Lower lobe of right lung (tissue), 2 donors: ENCODE data around the gene PDZD2. TPM values are rescaled to one million over a fixed set of nuclear protein-coding genes. Genes with fewer than 3 reads are reported as not detected.

Experiments
- ATAC-seq, 2 donors: fragments of 200-7000 bp; cut with Tn5 transposase; one replicate each; pipeline ENCODE4 v1.9.1; 2020 to 2022; ENCODE audit warnings: mild to moderate bottlenecking in 2 of 2, moderate library complexity in 2 of 2
- DNase-seq: peaks from one replicate; pipeline ENCODE4 v3.0.0-alpha.2; 2020
- H3K27ac ChIP-seq: fragments of 200-600 bp; one replicate; pipeline ENCODE4 v1.8.0; 2022
- H3K27me3 ChIP-seq: fragments of 200-600 bp; one replicate; pipeline ENCODE4 v1.8.0; 2022; ENCODE audit warnings: low read depth
- H3K36me3 ChIP-seq: fragments of 200-600 bp; one replicate; pipeline ENCODE4 v1.8.0; 2022; ENCODE audit warnings: mild to moderate bottlenecking
- H3K4me1 ChIP-seq: fragments of 200-600 bp; one replicate; pipeline ENCODE4 v1.8.0; 2022
- H3K4me3 ChIP-seq: fragments of 200-600 bp; one replicate; pipeline ENCODE4 v1.8.0; 2022; ENCODE audit warnings: mild to moderate bottlenecking
- H3K9me3 ChIP-seq: fragments of 200-600 bp; one replicate; pipeline ENCODE4 v1.8.0; 2022
- CTCF ChIP-seq: fragments of 200-600 bp; IDR thresholded peaks from one replicate; pipeline ENCODE4 v1.8.0; 2022; ENCODE audit warnings: antibody characterized with exemption, mild to moderate bottlenecking
- intact Hi-C: fragments of 100-400 bp; cut with DNase I; formaldehyde crosslinking; loops from one replicate; pipeline ENCODE4 v1.11.0; 2022
- total RNA-seq: library from RNA; stranded (reverse); fragmentation: NEBNext Ultra II Directional; extraction: Animal tissue kit (Norgen Biotek cat#: 25700); gene quantifications from one replicate; pipeline ENCODE4 v1.2.1, GENCODE V29; 2021
- donor health status: DM: no; HTN: yes; CAD: no; lungs with severe emphysema.

PDZD2 gene
- total RNA-seq, 1 donor from 2014 or later = 67.8 TPM

DNA sequence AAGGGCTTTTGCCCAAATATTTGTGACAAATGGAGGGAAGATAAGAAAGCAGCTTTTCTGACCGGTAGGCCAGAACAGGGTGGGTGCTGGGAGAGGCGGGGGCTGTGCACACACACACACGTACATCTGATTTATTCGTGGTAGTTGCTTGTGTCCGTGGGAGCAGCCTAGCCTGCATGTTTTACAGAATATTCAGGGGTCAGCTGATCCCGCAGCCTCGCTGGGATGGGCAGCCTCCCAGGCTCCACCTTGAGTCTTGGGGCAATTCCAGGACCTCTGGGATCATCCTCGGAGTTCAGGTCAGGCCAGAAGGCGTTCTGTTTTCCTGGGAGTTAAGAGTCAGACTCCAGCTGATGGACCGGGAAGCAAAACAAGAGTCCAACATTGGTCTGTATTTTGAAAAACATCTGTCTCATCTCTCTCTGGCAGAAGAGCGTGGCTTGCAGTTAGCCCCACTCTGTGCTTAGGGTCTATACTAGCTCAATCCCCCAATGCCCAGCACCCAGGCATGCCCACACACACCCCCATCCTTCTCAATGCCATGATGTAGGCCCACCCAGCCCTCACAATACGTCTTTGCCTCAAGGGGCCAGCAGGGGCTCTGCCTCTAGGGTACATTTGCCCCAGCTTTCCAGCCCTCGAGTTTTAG lies 324.6 kb downstream of the PDZD2 start:
- ATAC-seq = peak in 1 of 2 donors; percentile 6
- intact Hi-C loops = loop anchor here (10.0 kb wide), 1 partner anchor 379 kb away; no protein-coding TSS in a partner anchor
- H3K4me1 ChIP-seq = peaks cover 35% of the 10 kb centered on the region
- no peak overlapping the region for H3K4me3 ChIP-seq
- DNase-seq = no peak
- H3K27ac ChIP-seq = peak overlapping the region; percentile 56
- H3K36me3 ChIP-seq = no peaks in the 10 kb centered on the region
- H3K9me3 ChIP-seq = no peaks in the 10 kb centered on the region
- no peak for TF ChIP-seq CTCF
- no peaks in the 10 kb centered on the region for H3K27me3 ChIP-seq

GRCh38 chr5:31964007-31964360 lies 325.1 kb downstream of the PDZD2 start:
- no peak for ATAC-seq
- intact Hi-C loops = loop anchor here (10.0 kb wide), 1 partner anchor 379 kb away; no protein-coding TSS in a partner anchor

DNA sequence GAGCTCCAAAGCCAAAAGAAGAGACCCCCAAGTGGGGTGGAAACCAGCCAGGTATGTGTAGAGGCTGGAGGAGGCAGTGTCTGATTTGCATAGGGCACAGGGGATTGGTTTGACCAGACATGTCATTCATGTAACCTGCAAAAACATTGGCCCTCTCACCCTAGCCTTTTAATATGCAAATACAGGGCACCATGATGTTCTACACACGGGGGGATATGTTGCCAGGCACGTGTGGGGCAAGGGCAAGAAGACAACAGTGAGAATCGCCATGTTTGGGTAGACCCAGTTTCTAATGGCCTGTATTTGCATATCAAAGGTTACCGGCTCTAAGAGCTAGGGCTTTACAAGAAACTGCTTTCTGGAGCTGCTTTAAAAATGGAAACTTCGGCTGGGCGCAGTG lies 326.3 kb downstream of the PDZD2 start:
- H3K27me3 ChIP-seq = no peaks in the 10 kb centered on the region
- no peaks in the 10 kb centered on the region for H3K9me3 ChIP-seq
- no peak for ATAC-seq
- H3K27ac ChIP-seq = no peak overlapping the region
- TF ChIP-seq CTCF = no peak
- H3K4me1 ChIP-seq = peaks cover 35% of the 10 kb centered on the region
- intact Hi-C loops = loop anchor here (10.0 kb wide), 1 partner anchor 380 kb away; no protein-coding TSS in a partner anchor
- DNase-seq = no peak
- no peaks in the 10 kb centered on the region for H3K36me3 ChIP-seq
- H3K4me3 ChIP-seq = no peak overlapping the region

More at GRCh38 chr5:31964007-31964360, 325.1 kb downstream of the PDZD2 start:
- DNase-seq = no peak
- Histone ChIP-seq H3K36me3 (no peaks in the 10 kb centered on the region), H3K9me3 (no peaks in the 10 kb centered on the region), H3K27ac (peak overlapping the region; percentile 56), H3K27me3 (no peaks in the 10 kb centered on the region), H3K4me1 (peaks cover 35% of the 10 kb centered on the region), H3K4me3 (no peak overlapping the region)
- no peak for TF ChIP-seq CTCF

DNA sequence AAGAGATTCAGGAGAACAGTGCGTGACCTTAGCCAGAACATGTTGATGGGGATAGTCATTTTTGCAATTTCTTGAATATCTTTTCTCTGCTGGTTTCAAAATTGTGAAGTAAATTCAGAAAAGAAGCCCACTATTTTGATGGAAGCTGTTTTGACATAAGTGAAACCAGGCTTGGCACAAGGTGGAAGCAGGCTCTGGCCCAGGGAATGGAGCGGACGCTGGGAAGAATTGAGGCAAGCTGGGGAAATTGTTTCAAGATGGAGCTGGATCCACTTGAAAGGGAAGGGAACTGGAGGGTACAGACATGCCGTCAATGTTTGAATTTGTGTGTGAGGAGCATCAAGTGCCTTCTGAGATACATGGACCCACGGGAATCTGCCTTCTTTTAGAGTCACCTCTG lies 328.0 kb downstream of the PDZD2 start:
- H3K27me3 ChIP-seq = no peaks in the 10 kb centered on the region
- TF ChIP-seq CTCF = no peak
- DNase-seq (no peak), ATAC-seq (no peak)
- intact Hi-C loops = loop anchor here (10.0 kb wide), 1 partner anchor 382 kb away; no protein-coding TSS in a partner anchor
- no peak overlapping the region for H3K27ac ChIP-seq
- H3K4me3 ChIP-seq = no peak overlapping the region
- H3K9me3 ChIP-seq = no peaks in the 10 kb centered on the region
- H3K36me3 ChIP-seq = no peaks in the 10 kb centered on the region
- peaks cover 27% of the 10 kb centered on the region for H3K4me1 ChIP-seq

DNA sequence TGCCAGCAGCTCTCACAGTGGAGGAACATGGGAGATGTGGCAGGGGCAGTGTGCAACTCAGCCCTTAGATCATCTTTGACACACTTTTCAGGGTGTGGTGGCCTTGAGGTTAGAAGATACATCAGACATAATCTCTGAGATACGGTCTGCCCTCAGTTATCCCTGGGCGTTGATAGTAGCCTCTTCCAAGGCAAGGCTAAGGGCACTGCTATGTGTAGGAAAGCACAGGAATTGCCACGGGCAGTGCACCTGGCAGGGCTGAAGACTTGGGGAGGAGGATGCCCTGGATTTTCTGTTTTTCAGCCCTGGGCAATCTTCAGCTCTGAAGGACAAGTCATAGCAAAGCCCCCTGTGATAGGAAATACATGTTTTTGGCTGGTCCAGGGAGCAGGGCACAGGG lies 328.5 kb downstream of the PDZD2 start:
- H3K36me3 ChIP-seq = no peaks in the 10 kb centered on the region
- DNase-seq = no peak
- H3K27ac ChIP-seq = no peak overlapping the region
- no peak overlapping the region for H3K4me3 ChIP-seq
- H3K27me3 ChIP-seq = no peaks in the 10 kb centered on the region
- intact Hi-C loops = loop anchor here (10.0 kb wide), 1 partner anchor 383 kb away; no protein-coding TSS in a partner anchor
- H3K9me3 ChIP-seq = no peaks in the 10 kb centered on the region
- no peak for TF ChIP-seq CTCF
- no peak for ATAC-seq
- H3K4me1 ChIP-seq = peaks cover 22% of the 10 kb centered on the region
